WTC11 (cell line): ENCODE measurements around the gene TSPO2. TPM values are rescaled to one million over a fixed set of nuclear protein-coding genes. Genes with fewer than 3 reads are reported as not detected.

ENCODE experiments used
- ATAC-seq: fragments of 200-7000 bp; cut with Tn5 transposase; 2 replicates; pipeline ENCODE4 v1.10.0; 2021; ENCODE audit warnings: mild to moderate bottlenecking, moderate library complexity
- CTCF ChIA-PET: fragments of 300-600 bp; sonication (Branson Sonifier 250); formaldehyde crosslinking; loops from one replicate; lab custom pipeline; 2021; ENCODE audit warnings: antibody characterized with exemption; lab: Charles Lee
- POLR2A ChIA-PET: fragments of 350-600 bp; sonication (Branson Sonifier 250); formaldehyde crosslinking; loops from one replicate; lab custom pipeline; 2021; ENCODE audit warnings: antibody characterized with exemption; lab: Charles Lee
- DNase-seq: peaks from one replicate; pipeline ENCODE4 v3.0.0; 2021; ENCODE audit warnings: low spot score
- H3K27ac Mint-ChIP-seq: 2 replicates; pipeline ENCODE4 v1.8.0; 2021; ENCODE audit warnings: mixed read lengths
- H3K27me3 Mint-ChIP-seq: 2 replicates; pipeline ENCODE4 v1.8.0; 2021; ENCODE audit warnings: low read depth, mild to moderate bottlenecking, moderate library complexity, mixed read lengths
- H3K36me3 Mint-ChIP-seq: 2 replicates; pipeline ENCODE4 v1.8.0; 2021; ENCODE audit warnings: mixed read lengths
- H3K4me1 Mint-ChIP-seq: 2 replicates; pipeline ENCODE4 v1.8.0; 2022; ENCODE audit warnings: mixed read lengths
- H3K4me3 Mint-ChIP-seq: 2 replicates; pipeline ENCODE4 v1.8.0; 2021; ENCODE audit warnings: mild to moderate bottlenecking, moderate library complexity, mixed read lengths
- H3K9me3 Mint-ChIP-seq: 2 replicates; pipeline ENCODE4 v1.8.0; 2021; ENCODE audit warnings: mixed read lengths
- CBFB ChIP-seq: sonication (generic); formaldehyde crosslinking; IDR thresholded peaks from 2 replicates; pipeline ENCODE4 v1.8.1; 2022; ENCODE audit warnings: mild to moderate bottlenecking, low read depth, missing genetic modification reagents
- EMX1 ChIP-seq: fragments of 250-450 bp; sonication (Bioruptor Pico); IDR thresholded peaks from 2 replicates; pipeline ENCODE4 v1.8.0; 2021; ENCODE audit warnings: mild to moderate bottlenecking
- FOXK1 ChIP-seq: sonication (generic); formaldehyde crosslinking; IDR thresholded peaks from 2 replicates; pipeline ENCODE4 v1.8.0; 2022; ENCODE audit warnings: mild to moderate bottlenecking, moderate library complexity, missing genetic modification reagents
- JAZF1 ChIP-seq: fragments of 250-450 bp; sonication (Bioruptor Pico); IDR thresholded peaks from 2 replicates; pipeline ENCODE4 v1.9.0; 2021; ENCODE audit warnings: moderate library complexity, mild to moderate bottlenecking, inconsistent platforms
- KAT7 ChIP-seq: sonication (generic); formaldehyde crosslinking; IDR thresholded peaks from 2 replicates; pipeline ENCODE4 v1.8.1; 2023; ENCODE audit warnings: missing genetic modification reagents, mild to moderate bottlenecking, borderline replicate concordance
- MYBL2 ChIP-seq: sonication (generic); formaldehyde crosslinking; IDR thresholded peaks from 2 replicates; pipeline ENCODE4 v1.8.1; 2023; ENCODE audit warnings: mild to moderate bottlenecking, moderate library complexity, missing genetic modification reagents
- NFATC4 ChIP-seq: fragments of 250-450 bp; sonication (Bioruptor Pico); IDR thresholded peaks from 2 replicates; pipeline ENCODE4 v1.9.0; 2021; ENCODE audit warnings: mild to moderate bottlenecking
- OVOL2 ChIP-seq: fragments of 250-450 bp; sonication (Bioruptor Pico); IDR thresholded peaks from 2 replicates; pipeline ENCODE4 v1.9.0; 2021; ENCODE audit warnings: mild to moderate bottlenecking, borderline replicate concordance
- RELA ChIP-seq: sonication (generic); formaldehyde crosslinking; IDR thresholded peaks from 2 replicates; pipeline ENCODE4 v1.8.1; 2022; ENCODE audit warnings: missing genetic modification reagents, mild to moderate bottlenecking, borderline replicate concordance
- TEAD4 ChIP-seq: sonication (generic); formaldehyde crosslinking; IDR thresholded peaks from 2 replicates; pipeline ENCODE4 v1.8.0; 2022; ENCODE audit warnings: mild to moderate bottlenecking, missing genetic modification reagents
- ZBTB43 ChIP-seq: sonication (generic); formaldehyde crosslinking; IDR thresholded peaks from 2 replicates; pipeline ENCODE4 v1.8.1; 2023; ENCODE audit warnings: mild to moderate bottlenecking, missing genetic modification reagents
- ZNF423 ChIP-seq: fragments of 250-450 bp; sonication (Bioruptor Pico); IDR thresholded peaks from 2 replicates; pipeline ENCODE4 v2.1.2; 2022; ENCODE audit warnings: mild to moderate bottlenecking, moderate library complexity
- ZNF671 ChIP-seq: fragments of 250-450 bp; sonication (Bioruptor Pico); IDR thresholded peaks from 2 replicates; pipeline ENCODE4 v1.8.0; 2021; ENCODE audit warnings: mild to moderate bottlenecking
- total RNA-seq: library from RNA; stranded (reverse); gene quantifications from 3 replicates; pipeline ENCODE4 v1.2.3, GENCODE V29; 2021
- TF ChIP-seq, protein P1 (sequence below): fragments of 250-450 bp; sonication (Bioruptor Pico); IDR thresholded peaks from 2 replicates; pipeline ENCODE4 v1.9.0; 2021; ENCODE audit warnings: mild to moderate bottlenecking, borderline replicate concordance
- TF ChIP-seq, protein P2 (sequence below): sonication (generic); formaldehyde crosslinking; IDR thresholded peaks from 2 replicates; pipeline ENCODE4 v1.8.0; 2022; ENCODE audit warnings: mild to moderate bottlenecking, missing genetic modification reagents
- TF ChIP-seq, protein P3 (sequence below): sonication (generic); formaldehyde crosslinking; IDR thresholded peaks from 2 replicates; pipeline ENCODE4 v1.8.1; 2023; ENCODE audit warnings: mild to moderate bottlenecking, missing genetic modification reagents, moderate library complexity

The TSPO2 gene
- total RNA-seq, 1 experiment from 2014 or later = not detected

DNA sequence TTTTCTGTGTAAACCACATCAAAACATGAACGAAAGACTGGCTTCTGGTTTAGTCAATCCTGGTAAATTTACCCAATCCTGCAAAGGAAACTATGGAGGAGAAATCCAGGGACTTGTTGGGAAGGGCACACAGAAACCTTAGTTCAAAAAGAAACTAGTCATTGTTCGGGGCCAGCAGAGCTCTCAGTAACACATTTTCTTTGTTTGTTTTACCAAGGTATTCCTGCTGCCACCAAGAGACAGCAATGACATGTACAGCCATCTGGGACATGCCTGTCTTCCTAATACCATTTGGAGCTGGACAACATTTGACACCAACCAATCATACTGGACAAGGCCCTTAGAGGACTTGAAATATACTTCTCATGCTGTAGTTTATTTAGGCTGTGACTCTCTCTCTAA, 21.6 kb downstream of the TSPO2 start (continued):
- TF ChIP-seq RELA (CRISPR knock-in tag) = no peak
- no peak for TF ChIP-seq FOXK1 (CRISPR knock-in tag)
- no peak for TF ChIP-seq CBFB
- TF ChIP-seq NFATC4 = no peak
- TF ChIP-seq TEAD4 (CRISPR knock-in tag) = no peak
- TF ChIP-seq ZNF423 (CRISPR knock-in tag) = no peak

DNA sequence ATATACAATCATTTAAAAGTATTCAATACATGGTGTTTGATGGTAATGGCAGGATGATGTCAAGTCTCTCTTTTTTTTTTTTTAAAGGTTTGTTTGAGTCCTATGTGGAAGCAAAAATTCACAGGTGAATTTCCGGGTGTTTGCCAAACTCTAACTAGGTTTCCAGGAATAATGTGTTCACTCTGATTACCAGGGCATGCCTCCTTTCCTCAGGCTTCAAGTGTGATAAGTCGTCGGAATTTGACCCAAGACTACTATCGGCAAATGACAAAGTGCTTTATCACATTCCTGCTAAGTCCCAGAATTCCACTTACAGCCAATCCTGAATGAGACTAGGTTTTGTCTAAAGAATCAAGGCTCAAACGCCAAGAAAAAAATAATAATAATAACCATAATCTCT, 22.6 kb downstream of the TSPO2 start:
- no peak overlapping the region for H3K27ac Mint-ChIP-seq
- no peak overlapping the region for H3K4me3 Mint-ChIP-seq
- CTCF ChIA-PET = no interaction called here
- H3K27me3 Mint-ChIP-seq = no peaks in the 10 kb centered on the region
- POLR2A ChIA-PET = no interaction called here
- no peak for DNase-seq
- peaks cover 9% of the 10 kb centered on the region for H3K4me1 Mint-ChIP-seq
- TF ChIP-seq MYBL2 (CRISPR knock-in tag) (no peak), ZBTB43 (CRISPR knock-in tag) (no peak), KAT7 (CRISPR knock-in tag) (no peak)
- TF ChIP-seq, protein P1, sequence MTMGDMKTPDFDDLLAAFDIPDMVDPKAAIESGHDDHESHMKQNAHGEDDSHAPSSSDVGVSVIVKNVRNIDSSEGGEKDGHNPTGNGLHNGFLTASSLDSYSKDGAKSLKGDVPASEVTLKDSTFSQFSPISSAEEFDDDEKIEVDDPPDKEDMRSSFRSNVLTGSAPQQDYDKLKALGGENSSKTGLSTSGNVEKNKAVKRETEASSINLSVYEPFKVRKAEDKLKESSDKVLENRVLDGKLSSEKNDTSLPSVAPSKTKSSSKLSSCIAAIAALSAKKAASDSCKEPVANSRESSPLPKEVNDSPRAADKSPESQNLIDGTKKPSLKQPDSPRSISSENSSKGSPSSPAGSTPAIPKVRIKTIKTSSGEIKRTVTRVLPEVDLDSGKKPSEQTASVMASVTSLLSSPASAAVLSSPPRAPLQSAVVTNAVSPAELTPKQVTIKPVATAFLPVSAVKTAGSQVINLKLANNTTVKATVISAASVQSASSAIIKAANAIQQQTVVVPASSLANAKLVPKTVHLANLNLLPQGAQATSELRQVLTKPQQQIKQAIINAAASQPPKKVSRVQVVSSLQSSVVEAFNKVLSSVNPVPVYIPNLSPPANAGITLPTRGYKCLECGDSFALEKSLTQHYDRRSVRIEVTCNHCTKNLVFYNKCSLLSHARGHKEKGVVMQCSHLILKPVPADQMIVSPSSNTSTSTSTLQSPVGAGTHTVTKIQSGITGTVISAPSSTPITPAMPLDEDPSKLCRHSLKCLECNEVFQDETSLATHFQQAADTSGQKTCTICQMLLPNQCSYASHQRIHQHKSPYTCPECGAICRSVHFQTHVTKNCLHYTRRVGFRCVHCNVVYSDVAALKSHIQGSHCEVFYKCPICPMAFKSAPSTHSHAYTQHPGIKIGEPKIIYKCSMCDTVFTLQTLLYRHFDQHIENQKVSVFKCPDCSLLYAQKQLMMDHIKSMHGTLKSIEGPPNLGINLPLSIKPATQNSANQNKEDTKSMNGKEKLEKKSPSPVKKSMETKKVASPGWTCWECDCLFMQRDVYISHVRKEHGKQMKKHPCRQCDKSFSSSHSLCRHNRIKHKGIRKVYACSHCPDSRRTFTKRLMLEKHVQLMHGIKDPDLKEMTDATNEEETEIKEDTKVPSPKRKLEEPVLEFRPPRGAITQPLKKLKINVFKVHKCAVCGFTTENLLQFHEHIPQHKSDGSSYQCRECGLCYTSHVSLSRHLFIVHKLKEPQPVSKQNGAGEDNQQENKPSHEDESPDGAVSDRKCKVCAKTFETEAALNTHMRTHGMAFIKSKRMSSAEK (CRISPR knock-in tag) = no peak
- no peaks in the 10 kb centered on the region for H3K9me3 Mint-ChIP-seq
- H3K36me3 Mint-ChIP-seq = peaks cover 44% of the 10 kb centered on the region
- no peak for ATAC-seq

DNA sequence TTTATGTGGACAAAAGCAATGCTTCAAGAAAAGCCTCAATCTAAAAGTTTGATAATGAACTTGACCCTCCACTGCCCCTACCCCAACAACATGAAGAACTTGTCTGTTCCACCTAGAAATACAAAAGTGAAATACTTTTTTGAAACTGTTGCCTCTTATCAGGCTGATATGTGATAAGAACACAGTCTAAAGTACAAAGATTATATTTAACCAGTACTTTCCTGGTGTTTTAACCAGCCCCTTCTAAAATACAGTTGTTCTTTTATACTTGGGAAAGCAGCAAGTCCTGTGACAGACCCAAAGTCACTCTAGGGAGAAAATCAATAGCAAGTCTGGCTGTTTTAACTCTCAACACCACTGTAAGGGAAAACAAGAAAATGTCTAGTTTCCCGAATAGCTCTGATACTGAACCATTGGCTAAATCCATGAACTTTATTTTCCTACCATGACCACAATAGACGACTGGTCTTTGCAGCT, 23.3 kb downstream of the TSPO2 start:
- no peak for DNase-seq
- no peak overlapping the region; the same call in 1 of the 2 replicates for H3K27ac Mint-ChIP-seq
- peaks cover 44% of the 10 kb centered on the region for H3K36me3 Mint-ChIP-seq
- POLR2A ChIA-PET = no interaction called here
- H3K9me3 Mint-ChIP-seq = no peaks in the 10 kb centered on the region
- H3K27me3 Mint-ChIP-seq = no peaks in the 10 kb centered on the region
- H3K4me1 Mint-ChIP-seq = peaks cover 8% of the 10 kb centered on the region
- no peak for TF ChIP-seq EMX1 (CRISPR knock-in tag)
- TF ChIP-seq OVOL2 (CRISPR knock-in tag) = no peak
- TF ChIP-seq, protein P2, sequence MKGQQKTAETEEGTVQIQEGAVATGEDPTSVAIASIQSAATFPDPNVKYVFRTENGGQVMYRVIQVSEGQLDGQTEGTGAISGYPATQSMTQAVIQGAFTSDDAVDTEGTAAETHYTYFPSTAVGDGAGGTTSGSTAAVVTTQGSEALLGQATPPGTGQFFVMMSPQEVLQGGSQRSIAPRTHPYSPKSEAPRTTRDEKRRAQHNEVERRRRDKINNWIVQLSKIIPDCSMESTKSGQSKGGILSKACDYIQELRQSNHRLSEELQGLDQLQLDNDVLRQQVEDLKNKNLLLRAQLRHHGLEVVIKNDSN (CRISPR knock-in tag) = no peak
- TF ChIP-seq ZNF671 = no peak
- TF ChIP-seq, protein P3, sequence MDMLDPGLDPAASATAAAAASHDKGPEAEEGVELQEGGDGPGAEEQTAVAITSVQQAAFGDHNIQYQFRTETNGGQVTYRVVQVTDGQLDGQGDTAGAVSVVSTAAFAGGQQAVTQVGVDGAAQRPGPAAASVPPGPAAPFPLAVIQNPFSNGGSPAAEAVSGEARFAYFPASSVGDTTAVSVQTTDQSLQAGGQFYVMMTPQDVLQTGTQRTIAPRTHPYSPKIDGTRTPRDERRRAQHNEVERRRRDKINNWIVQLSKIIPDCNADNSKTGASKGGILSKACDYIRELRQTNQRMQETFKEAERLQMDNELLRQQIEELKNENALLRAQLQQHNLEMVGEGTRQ (CRISPR knock-in tag) = no peak
- TF ChIP-seq JAZF1 (CRISPR knock-in tag) = no peak
- H3K4me3 Mint-ChIP-seq = no peak overlapping the region
- no peak for ATAC-seq
- CTCF ChIA-PET = interaction anchor here (1.3 kb wide), 1 partner anchor 38 kb away, joined by 3 read pairs; no protein-coding TSS in a partner anchor
